NCI-H187 treated with DMSO at 0.1 percent for 48 hours (cell line): ENCODE results near the gene ESYT3.
"Not testable (repeated sequence)": the region's sequence is repeated elsewhere in the genome, so short reads cannot be mapped to it uniquely, and the experiment has no call there.

ENCODE experiments used
- DNase-seq: peaks from one replicate; lab custom pipeline; 2025; lab: John Stamatoyannopoulos, UW

Gene ESYT3

DNA sequence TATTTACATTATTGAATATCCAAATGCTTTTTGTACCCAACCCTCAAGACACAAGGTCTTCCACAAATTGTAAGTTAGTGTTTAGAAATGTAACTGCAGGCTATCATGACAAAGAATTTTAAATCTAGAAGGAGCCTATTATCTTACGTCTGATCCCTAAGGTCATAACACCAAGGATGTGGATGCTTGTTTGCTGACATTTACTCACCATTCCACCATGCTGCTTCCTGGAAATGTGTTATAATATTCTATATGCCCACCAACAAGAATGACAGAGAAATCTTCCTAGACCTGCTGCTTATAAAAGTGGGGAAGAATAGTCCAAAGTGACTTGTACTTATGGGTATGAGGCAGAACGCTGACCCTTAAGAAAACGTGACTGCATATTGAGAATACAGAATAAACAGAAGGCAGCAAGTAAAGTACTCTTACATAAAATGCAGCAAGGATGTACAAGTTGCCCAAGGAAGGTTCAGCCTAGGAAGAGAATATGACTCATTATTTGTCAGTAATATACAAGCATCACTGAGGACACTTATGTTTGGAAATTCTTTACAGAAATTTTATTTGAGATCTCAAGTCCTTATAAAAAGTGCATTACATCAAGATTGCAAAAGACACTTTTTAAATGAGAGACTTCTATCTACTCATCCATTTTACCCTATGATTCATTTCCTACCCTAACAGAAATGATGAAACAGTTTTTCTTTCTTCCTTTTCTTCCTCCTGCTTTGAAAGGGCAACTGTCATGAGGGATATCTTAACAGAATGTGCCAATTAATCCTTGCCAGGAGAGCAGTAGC is 59.6 kb downstream of the ESYT3 start:
- DNase-seq, result no peak

DNA sequence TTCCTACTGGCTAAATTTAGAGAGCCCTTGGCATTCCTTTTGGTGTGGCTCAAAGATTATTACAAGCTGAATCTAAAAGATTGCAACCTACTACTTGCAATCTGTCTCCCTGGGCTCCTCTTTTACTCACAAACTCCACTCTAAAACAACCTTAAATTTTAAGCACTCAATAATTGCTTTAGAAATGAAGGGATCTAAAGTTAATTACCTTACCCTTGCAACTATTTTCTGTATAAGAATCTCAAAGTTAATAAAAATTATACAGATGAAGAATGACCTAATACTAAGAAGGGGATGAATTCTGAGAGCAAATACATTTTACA is 60.2 kb downstream of the ESYT3 start:
- no peak for DNase-seq

DNA sequence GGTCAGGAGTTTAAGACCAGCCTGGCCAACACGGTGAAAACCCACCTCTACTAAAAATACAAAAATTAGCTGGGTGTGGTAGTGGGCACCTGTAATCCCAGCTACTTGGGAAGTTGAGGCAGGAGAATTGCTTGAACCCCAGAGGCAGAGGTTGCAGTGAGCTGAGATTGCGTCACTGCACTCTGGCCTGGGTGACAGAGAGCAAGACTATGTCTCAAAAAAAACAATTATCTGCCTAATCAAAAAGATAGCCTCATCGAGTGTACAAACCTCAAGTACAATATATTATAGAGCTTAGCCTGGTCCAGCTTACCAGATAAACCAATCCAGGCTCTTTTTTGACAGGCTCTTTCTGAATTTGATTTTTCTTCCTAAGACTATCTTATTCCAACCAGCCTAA is 61.2 kb downstream of the ESYT3 start:
- not testable (repeated sequence) for DNase-seq

DNA sequence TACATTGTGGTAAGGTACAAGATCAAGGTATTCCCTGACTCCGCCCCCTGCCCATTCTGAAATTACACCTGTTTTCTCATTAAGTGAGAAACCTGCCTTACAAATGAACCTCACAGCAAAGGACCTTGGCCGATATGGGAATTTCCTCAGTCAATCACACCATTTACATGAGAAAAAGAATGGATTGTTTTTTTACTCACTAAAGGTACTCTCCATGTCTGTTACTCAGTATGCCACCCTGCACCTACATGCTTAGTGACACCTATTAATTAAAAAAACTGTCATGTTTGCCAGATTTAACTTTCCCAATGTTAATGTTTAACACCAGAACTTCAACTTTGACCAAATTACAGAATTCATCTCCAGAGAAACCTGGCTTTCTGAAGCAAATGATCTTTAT is 62.0 kb downstream of the ESYT3 start:
- DNase-seq, result no peak

DNA sequence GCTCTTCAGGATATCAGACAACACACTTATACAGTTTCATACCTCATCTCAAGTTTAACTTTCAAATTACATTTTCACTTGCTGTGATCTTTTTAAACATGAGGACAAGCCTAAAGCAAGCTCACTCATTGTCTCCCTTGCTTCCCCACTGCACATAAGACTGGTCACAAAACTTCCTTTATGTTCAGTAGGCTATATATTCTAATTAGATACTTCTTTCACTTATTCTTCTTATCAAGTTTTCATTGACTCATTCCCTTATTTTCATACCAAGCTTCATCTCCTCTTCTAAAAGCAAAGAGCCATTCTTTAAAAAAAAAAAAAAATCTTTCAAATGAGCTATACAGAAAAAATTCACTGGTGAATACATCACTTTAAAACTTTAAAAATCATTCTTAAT is 62.6 kb downstream of the ESYT3 start:
- no peak for DNase-seq

DNA sequence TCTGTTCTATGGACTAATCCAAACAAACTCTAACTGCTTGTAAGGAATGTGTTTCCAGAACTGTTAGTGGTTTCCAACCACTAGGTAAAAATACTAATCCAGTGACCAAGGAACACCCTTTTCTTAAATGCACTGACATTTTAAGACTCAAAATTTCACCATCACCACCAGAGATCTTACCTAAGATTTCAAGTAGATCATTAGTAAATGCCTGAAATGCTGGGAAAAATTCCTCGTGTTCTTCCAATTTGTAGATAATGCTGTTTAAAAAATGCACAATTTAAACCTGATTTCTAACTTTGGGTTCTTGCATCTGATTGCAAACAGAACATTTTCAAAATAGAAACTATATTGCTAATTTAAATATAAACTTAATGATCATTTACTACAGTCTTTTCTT is 63.4 kb downstream of the ESYT3 start:
- no peak for DNase-seq

DNA sequence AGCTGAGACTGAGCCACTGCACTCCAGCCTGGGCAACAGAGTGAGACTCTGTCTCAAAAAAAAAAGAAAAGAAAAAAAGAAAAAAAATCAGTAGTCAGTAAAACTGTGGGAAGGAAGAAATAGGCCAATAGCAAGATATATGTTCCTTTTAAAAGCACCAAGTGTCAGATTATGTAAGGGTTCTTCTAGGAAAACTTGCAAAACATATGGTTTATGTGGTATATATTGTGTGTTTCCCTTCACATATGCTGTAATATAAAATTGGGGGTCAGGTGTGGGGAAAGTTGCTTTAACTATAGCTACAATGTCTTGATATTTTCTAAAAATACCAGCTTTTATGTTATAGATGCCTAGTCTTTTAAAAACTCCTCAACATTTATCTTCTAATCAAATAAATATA is 64.6 kb downstream of the ESYT3 start:
- no peak for DNase-seq

DNA sequence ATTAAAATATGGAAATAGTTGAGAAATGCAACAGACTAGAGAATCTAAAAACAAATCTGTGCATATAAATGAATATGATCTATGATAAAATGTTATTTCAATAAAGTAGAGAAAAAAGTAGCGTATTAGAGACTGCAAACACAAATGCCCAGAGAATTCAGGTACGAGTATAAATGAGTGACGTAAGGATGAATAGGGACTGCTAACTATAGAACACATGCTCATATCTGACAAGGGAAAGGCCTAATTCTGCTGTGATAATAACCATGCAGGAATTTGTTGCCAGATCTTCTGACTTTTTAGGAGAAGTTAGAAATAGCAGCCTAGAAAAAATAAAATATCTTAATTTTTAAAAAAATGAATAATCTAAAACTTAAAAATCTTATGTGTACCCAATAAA is 73.1 kb downstream of the ESYT3 start:
- DNase-seq, result no peak

DNA sequence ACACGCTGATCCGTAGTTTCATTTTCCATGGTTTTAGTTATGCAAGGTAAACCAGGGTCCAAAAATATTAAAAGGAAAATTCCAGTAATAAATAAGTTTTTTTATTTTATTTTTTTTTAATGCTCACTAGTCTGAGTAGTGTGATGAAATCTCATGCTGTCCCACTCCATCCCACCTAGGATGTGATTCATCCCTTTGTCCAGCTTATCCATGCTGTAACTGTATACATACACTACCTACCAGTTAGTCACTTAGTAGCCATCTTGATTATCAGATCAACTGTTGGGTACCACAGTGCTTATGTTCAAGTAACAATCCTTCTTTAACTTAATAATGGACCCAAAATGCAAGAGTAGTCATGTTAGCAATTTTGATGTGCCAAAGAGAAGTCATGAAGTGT is 75.2 kb downstream of the ESYT3 start:
- DNase-seq, result no peak

DNA sequence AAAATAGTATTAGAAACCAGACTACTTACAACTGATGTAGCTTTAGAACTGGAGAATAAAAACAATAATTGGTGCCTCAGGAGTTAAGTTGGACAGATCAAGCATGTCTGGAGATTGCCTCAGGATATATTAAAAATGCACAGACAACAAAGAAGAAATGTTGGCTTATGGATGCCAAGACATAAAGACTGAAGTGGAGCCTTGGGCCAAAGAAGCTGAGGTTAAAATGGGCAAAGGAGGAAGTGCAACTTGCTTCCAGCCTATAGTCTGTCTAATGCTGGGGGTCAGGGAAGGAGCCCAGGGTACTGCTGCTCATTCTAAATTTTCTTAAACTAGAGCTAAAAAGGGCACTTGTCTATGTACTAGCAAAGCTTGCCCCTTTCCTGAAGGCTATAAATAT is 77.5 kb downstream of the ESYT3 start:
- DNase-seq, result no peak

DNA sequence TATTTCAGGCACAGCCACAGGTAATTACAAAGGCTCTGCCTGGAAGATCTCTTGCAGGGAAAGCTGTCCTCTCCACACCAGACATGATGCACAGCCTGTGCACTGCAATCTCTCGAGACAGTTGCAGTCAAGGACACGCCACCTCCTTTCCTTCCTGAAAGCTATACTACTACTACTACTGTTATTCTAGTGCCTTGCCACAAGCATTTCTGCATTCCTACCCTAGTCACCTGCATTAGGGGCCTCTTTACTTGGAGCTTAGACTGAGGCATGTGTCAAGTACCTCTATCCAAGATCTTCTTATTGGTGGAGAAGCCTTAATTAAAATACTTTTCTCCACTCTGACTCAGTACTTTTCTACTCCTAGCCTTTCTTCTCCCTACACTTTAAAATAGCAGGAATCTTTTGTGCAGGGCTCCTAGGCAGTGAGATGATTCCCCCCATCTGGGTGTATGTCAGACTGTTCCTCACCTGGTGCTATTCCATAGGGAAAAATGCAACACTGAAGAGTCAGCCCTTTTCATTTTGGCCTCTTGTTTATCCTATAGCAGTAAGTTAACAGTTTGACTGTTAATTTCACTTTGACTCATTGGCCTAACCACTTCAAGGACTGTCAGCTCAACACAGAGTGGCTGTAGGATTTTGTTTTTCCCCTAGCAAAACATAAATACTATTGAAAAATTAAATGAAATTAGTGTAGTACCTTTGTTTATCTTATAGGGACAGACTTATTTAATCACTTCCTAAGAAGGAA is 78.9 kb downstream of the ESYT3 start:
- DNase-seq, result no peak

DNA sequence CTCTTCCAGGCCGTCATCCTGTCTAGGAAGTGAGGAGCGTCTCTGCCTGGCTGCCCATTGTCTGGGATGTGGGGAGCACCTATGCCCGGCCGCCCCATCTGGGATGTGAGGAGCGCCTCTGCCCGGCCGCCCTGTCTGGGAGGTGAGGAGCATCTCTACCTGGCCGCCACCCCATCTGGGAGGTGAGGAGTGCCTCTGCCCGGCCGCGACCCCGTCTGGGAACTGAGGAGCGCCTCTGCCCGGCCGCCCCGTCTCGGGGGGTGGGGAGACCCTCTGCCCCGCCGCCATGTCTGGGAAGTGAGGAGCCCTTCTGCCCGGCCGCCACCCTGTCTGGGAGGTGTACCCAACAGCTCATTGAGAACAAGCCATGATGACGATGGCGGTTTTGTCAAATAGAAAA is 87.0 kb downstream of the ESYT3 start:
- DNase-seq, result not testable (repeated sequence)
